Esophagus (tissue), 2 donors: Measurements from ENCODE around the gene NENF. TPM values are rescaled to one million over a fixed set of nuclear protein-coding genes. Genes with fewer than 3 reads are reported as not detected.
A peak's percentile ranks its signal among the peaks of the same experiment; 100 is the strongest.

Experiments
- H3K27ac ChIP-seq, 2 donors: one replicate each; pipeline ENCODE4 v1.5.1; 2013; ENCODE audit warnings: low read depth in 2 of 2, mild to moderate bottlenecking in 2 of 2, inconsistent platforms in 1 of 2, low read length in 1 of 2, moderate library complexity in 1 of 2
- H3K27me3 ChIP-seq, 2 donors: one replicate each; pipeline ENCODE4 v1.6.1; 2013; ENCODE audit warnings: low read length in 2 of 2, control low read depth in 1 of 2, mild to moderate bottlenecking in 1 of 2; ENCODE audit not compliant: insufficient read depth in 2 of 2, control insufficient read depth in 1 of 2
- H3K36me3 ChIP-seq, 2 donors: one replicate each; pipeline ENCODE4 v1.6.1; 2013; ENCODE audit warnings: low read length in 1 of 2; ENCODE audit not compliant: control insufficient read depth in 2 of 2, insufficient read depth in 2 of 2
- H3K4me1 ChIP-seq, 2 donors: one replicate each; pipeline ENCODE4 v1.6.1; 2013; ENCODE audit warnings: low read length in 1 of 2; ENCODE audit not compliant: control insufficient read depth in 2 of 2, insufficient read depth in 2 of 2
- H3K4me3 ChIP-seq, 2 donors: one replicate each; pipeline ENCODE4 v1.5.1; 2013; ENCODE audit warnings: low read length in 2 of 2, mild to moderate bottlenecking in 2 of 2, low read depth in 1 of 2, moderate library complexity in 1 of 2
- H3K9me3 ChIP-seq, 2 donors: one replicate each; pipeline ENCODE4 v1.6.1; 2013; ENCODE audit warnings: mild to moderate bottlenecking in 2 of 2, low read depth in 1 of 2, low read length in 1 of 2, moderate library complexity in 1 of 2; ENCODE audit not compliant: control insufficient read depth in 2 of 2, insufficient read depth in 1 of 2
- WGBS, 2 donors: extraction: QIAGEN DNeasy Blood & Tissue Kit; methylation state at CpG; one replicate each; pipeline ENCODE4 v1.1.7; 2013; 5-methylcytosine and 5-hydroxymethylcytosine counted together
- polyA plus RNA-seq, 2 donors: library from polyadenylated mRNA; stranded (reverse); fragments of 200-250 nt; gene quantifications; one replicate each; pipeline ENCODE4 v1.2.3, GENCODE V29; 2013
- donor health status: healthy with polysubstance abuse.
- donor health status: Bipolar disorder and iron deficiency.

The NENF gene
- polyA plus RNA-seq, 2 donors: 38.5 to 39.9 TPM

GRCh38 chr1:212455803-212456528 is 23.2 kb downstream of the NENF start:
- H3K9me3 ChIP-seq: no peaks in the 10 kb centered on the region
- H3K36me3 ChIP-seq: no peaks in the 10 kb centered on the region
- H3K27ac ChIP-seq: peak overlapping the region in 1 of 2 donors; percentile 54
- H3K4me1 ChIP-seq: peaks cover 0 to 2% of the 10 kb centered on the region in 2 donors
- H3K4me3 ChIP-seq: no peak overlapping the region
- WGBS, 2 donors: 30 to 34% methylated on average over 10 of the region's 10 CpGs
- H3K27me3 ChIP-seq: no peaks in the 10 kb centered on the region

- Histone ChIP-seq H3K27me3 (no peaks in the 10 kb centered on the region), H3K4me1 (peaks cover 0 to 2% of the 10 kb centered on the region in 2 donors), H3K4me3 (no peak overlapping the region), H3K27ac (no peak overlapping the region), H3K36me3 (no peaks in the 10 kb centered on the region), H3K9me3 (no peaks in the 10 kb centered on the region)
- WGBS, 2 donors: 53 to 64% methylated on average over 8 of the region's 8 CpGs
Observed at GRCh38 chr1:212457740-212458338, 25.1 kb downstream of the NENF start.

- WGBS, 2 donors: 27 to 41% methylated on average over 1 of the region's 1 CpG
- Histone ChIP-seq H3K36me3 (no peaks in the 10 kb centered on the region), H3K9me3 (no peaks in the 10 kb centered on the region), H3K27ac (no peak overlapping the region), H3K4me1 (no peaks in the 10 kb centered on the region), H3K4me3 (no peak overlapping the region), H3K27me3 (no peaks in the 10 kb centered on the region)
Observed at GRCh38 chr1:212458817-212459216, 26.1 kb downstream of the NENF start.

- H3K27me3 ChIP-seq: no peaks in the 10 kb centered on the region
- no peak overlapping the region for H3K4me3 ChIP-seq
- WGBS, 2 donors: 89 to 91% methylated on average over 5 of the region's 5 CpGs
- no peaks in the 10 kb centered on the region for H3K4me1 ChIP-seq
- H3K36me3 ChIP-seq: no peaks in the 10 kb centered on the region
- no peak overlapping the region for H3K27ac ChIP-seq
- H3K9me3 ChIP-seq: no peaks in the 10 kb centered on the region
Observed at GRCh38 chr1:212459656-212460055, 26.9 kb downstream of the NENF start.

- H3K27me3 ChIP-seq: no peaks in the 10 kb centered on the region
- no peak overlapping the region for H3K4me3 ChIP-seq
- no peaks in the 10 kb centered on the region for H3K9me3 ChIP-seq
- H3K36me3 ChIP-seq: no peaks in the 10 kb centered on the region
- no peaks in the 10 kb centered on the region for H3K4me1 ChIP-seq
- H3K27ac ChIP-seq: no peak overlapping the region
- WGBS, 2 donors: 86 to 92% methylated on average over 9 of the region's 9 CpGs
Observed at GRCh38 chr1:212460376-212460775, 27.7 kb downstream of the NENF start.

- Histone ChIP-seq H3K27me3 (no peaks in the 10 kb centered on the region), H3K4me1 (no peaks in the 10 kb centered on the region), H3K9me3 (no peaks in the 10 kb centered on the region), H3K36me3 (no peaks in the 10 kb centered on the region), H3K27ac (no peak overlapping the region), H3K4me3 (no peak overlapping the region)
- 83 to 91% methylated on average over 13 of the region's 13 CpGs for WGBS, 2 donors
Observed at GRCh38 chr1:212461916-212462660, 29.4 kb downstream of the NENF start.

- Histone ChIP-seq H3K36me3 (no peaks in the 10 kb centered on the region), H3K4me1 (peaks cover 0 to 2% of the 10 kb centered on the region in 2 donors), H3K4me3 (no peak overlapping the region), H3K27me3 (no peaks in the 10 kb centered on the region), H3K27ac (no peak overlapping the region), H3K9me3 (no peaks in the 10 kb centered on the region)
- 73 to 78% methylated on average over 7 of the region's 7 CpGs for WGBS, 2 donors
Observed at GRCh38 chr1:212463565-212464285, 31.0 kb downstream of the NENF start.

- Histone ChIP-seq H3K27ac (no peak overlapping the region), H3K4me3 (no peak overlapping the region), H3K27me3 (no peaks in the 10 kb centered on the region), H3K4me1 (peaks cover 0 to 2% of the 10 kb centered on the region in 2 donors), H3K9me3 (no peaks in the 10 kb centered on the region), H3K36me3 (no peaks in the 10 kb centered on the region)
- WGBS, 2 donors: 97 to 98% methylated on average over 7 of the region's 7 CpGs
Observed at GRCh38 chr1:212465311-212465710, 32.6 kb downstream of the NENF start.

- Histone ChIP-seq H3K4me1 (peaks cover 0 to 4% of the 10 kb centered on the region in 2 donors), H3K9me3 (no peaks in the 10 kb centered on the region), H3K4me3 (no peak overlapping the region), H3K27me3 (no peaks in the 10 kb centered on the region), H3K36me3 (no peaks in the 10 kb centered on the region), H3K27ac (no peak overlapping the region)
- 90 to 95% methylated on average over 2 of the region's 2 CpGs for WGBS, 2 donors
Observed at GRCh38 chr1:212466437-212466836, 33.7 kb downstream of the NENF start.
